Stimulated activated CD8-positive, alpha-beta memory T cell treated with anti-CD3 and anti-CD28 coated beads, Interleukin-15, amount 100 ng/mL, for 4 hours (primary cell): Measurements from ENCODE around the gene RGS11.
A peak's percentile ranks its signal among the peaks of the same experiment; 100 is the strongest.

Experiments used
- DNase-seq, 2 donors: peaks; one replicate each; pipeline ENCODE4 v3.0.0-alpha.2; 2020; ENCODE audit warnings: low read depth in 2 of 2

RGS11 gene

DNA sequence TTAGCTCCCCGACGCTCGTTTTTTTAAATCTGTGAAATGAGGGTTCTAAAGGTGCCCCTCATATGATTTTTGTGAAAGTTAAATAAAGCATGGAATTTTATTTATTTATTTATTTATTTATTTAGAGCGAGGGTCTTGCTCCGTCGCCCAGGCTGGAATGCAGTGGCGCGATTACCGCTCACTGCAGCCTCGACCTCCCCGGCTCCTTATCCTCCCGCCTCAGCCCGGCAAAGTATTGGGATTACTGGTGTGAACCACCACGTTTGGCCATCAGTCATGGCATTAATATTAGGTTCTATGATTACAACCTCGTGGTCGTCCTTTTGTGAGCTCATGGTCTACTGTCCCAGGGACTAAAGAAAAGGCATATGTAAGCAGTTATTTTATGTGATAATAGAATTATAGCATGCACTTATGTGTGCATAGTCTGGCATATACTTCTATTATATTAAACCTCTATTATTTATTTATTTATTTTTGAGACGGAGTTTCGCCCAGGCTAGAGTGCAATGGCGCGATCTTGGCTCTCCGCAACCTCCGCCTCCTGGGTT lies 45.9 kb downstream of the RGS11 start:
- DNase-seq = no peak

DNA sequence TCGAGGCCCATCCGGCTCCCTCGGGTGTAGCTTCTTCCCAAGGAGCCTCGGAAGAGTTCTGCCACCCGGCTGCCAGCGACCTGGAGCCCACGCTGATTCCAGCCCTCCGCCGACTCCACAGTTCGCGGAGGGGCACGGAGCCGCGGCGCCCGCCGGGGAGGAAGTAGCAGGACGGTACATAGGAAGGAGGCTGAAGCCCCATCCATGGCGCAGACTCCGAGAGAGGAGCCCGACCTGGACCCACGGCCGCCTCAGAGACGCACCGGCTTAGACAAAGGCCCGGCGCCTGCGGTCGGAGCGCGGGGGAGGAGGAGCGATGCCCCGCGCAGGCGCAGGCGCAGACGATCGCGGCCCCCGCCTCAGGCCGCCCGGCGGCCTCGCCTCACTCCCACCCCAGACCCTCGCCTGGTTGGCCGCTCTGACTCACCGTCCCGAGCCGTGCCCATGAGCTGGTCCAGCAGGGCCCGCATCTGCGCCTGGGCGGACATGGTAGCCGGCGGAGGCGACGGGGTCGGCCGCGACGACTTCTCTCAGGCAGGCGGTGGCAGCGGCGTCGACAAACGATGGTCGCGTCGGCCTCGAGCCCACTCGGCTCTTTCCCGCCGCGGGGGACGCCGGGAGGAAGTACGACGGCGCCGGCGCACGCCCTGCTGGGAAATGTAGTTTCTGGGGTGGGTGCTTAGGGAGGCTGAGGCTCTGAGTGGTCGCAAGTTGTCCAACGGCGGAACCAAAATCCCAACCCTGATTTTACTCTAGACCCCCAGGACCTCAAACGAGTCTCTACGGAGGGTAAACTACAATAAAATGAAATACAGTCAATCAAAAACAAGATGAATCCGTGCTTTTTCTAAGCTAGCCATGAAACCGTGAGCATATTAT lies 46.7 kb downstream of the RGS11 start, which contains the start of gene LUC7L:
Gene LUC7L (minus strand): TSS at position 598 of the 879 bp plus-strand sequence. CDS start 110 bp downstream, at position 488.
- peak; percentile 74 to 76 for DNase-seq

DNA sequence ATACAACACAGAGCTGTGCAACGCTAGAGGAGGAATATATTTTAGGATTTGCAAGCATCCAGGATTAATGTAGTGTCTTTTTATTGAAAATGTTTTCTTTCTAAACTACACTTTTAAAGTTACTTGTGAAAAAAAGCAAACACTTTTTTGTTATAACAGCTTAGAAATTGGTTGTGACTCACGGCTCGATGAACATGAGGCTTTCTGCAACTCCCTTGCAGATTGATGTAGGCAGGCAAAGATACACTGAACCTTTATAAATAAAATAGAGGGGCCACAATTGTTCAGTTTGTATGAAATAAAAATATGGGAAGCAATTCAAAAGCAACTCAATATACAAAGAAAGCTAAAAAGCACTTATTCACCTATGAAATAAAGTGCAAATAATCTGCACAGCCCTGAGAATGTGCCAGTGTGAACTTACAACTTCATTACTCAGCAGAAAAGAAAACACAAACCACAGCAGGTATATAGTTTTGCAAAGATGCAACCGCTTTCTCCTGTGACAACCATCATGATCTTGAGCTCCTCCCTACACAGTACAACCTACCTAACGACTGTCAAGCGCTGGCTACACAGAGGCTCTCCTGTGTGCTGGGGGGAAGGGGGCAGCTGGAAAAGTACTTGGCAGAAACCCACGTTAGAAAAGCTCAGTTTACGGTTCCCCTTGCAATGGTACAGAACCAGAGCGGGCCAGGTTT lies 47.4 kb downstream of the RGS11 start:
- DNase-seq = no peak

DNA sequence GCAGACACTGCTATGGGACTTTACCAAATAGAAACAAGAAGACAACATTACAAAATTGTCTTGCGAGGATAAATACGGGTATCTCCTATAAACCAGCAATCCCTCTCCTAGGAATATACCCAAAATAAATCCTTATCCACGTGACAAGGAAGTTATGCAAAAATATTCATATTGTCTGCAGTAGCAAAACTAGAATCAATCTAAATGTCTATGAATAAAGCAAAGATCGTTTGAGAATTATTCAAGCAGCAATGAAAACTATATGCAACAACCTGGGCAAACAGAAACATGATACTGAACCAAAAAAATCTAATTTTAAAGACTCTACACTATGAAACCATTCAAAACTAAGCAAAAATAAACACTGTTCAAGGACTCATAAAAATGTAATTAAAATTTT lies 55.7 kb downstream of the RGS11 start:
- no peak for DNase-seq
